Natural killer cell (primary cell): ENCODE measurements around the gene ACSBG1. TPM values are rescaled to one million over a fixed set of nuclear protein-coding genes. Genes with fewer than 3 reads are reported as not detected.

Experiments
- ATAC-seq, 3 donors: fragments of 150-1000 bp in 2 of 3; fragments of 200-7000 bp in 1 of 3; cut with Tn5 transposase; 1 replicate in 1 of 3; 2 replicates in 2 of 3; pipeline ENCODE4 v1.10.0; 2021; ENCODE audit warnings: mild to moderate bottlenecking in 2 of 3, moderate library complexity in 2 of 3
- DNase-seq, 2 donors: peaks; one replicate each; pipeline versions ENCODE4 v3.0.0 to v3.0.0-alpha.2; 2013 to 2021; ENCODE audit warnings: mixed read lengths in 1 of 2
- H3K27ac ChIP-seq: one replicate; pipeline ENCODE4 v1.5.1; 2013; ENCODE audit warnings: mild to moderate bottlenecking, low read length
- H3K27me3 ChIP-seq: one replicate; pipeline ENCODE4 v1.6.1; 2013; ENCODE audit warnings: low read length; ENCODE audit not compliant: control insufficient read depth, insufficient read depth
- H3K36me3 ChIP-seq: one replicate; pipeline ENCODE4 v1.6.1; 2013; ENCODE audit warnings: low read length; ENCODE audit not compliant: control insufficient read depth, insufficient read depth
- H3K4me1 ChIP-seq: one replicate; pipeline ENCODE4 v1.6.1; 2013; ENCODE audit warnings: low read length; ENCODE audit not compliant: control insufficient read depth, insufficient read depth
- H3K4me3 ChIP-seq: one replicate; pipeline ENCODE4 v1.5.1; 2013; ENCODE audit warnings: low read length
- H3K9me3 ChIP-seq: one replicate; pipeline ENCODE4 v1.6.1; 2013; ENCODE audit warnings: low read length; ENCODE audit not compliant: control insufficient read depth, insufficient read depth
- H3K27ac Mint-ChIP-seq, 2 donors: one replicate each; pipeline ENCODE4 v1.8.0; 2022; ENCODE audit warnings: mild to moderate bottlenecking in 2 of 2, mixed read lengths in 2 of 2, moderate library complexity in 1 of 2
- H3K27me3 Mint-ChIP-seq, 2 donors: one replicate each; pipeline ENCODE4 v1.8.0; 2022; ENCODE audit warnings: low read depth in 2 of 2, mixed read lengths in 2 of 2
- H3K36me3 Mint-ChIP-seq: one replicate; pipeline ENCODE4 v1.8.0; 2022; ENCODE audit warnings: mixed read lengths
- H3K4me1 Mint-ChIP-seq, 2 donors: one replicate each; pipeline ENCODE4 v1.8.0; 2022; ENCODE audit warnings: mixed read lengths in 2 of 2
- H3K4me3 Mint-ChIP-seq: one replicate; pipeline ENCODE4 v1.8.0; 2022; ENCODE audit warnings: mild to moderate bottlenecking, moderate library complexity, mixed read lengths
- H3K9me3 Mint-ChIP-seq, 2 donors: one replicate each; pipeline ENCODE4 v1.8.0; 2022; ENCODE audit warnings: mixed read lengths in 2 of 2
- WGBS: methylation state at CpG from one replicate; pipeline ENCODE4 v1.1.7; 2013; ENCODE audit warnings: missing lambda C conversion rate; ENCODE audit not compliant: insufficient coverage; 5-methylcytosine and 5-hydroxymethylcytosine counted together
- intact Hi-C: fragments of 100-400 bp; cut with micrococcal nuclease; formaldehyde crosslinking; loops from one replicate; pipeline ENCODE4 v1.14.2; 2022
- total RNA-seq, 4 donors: library from RNA; stranded (reverse); fragments of 120-200 nt in 1 of 4; gene quantifications; one replicate each; pipeline versions ENCODE4 v1.2.3 to v1.2.4, GENCODE V29; 2013 to 2022
- TF ChIP-seq, protein P1 (sequence below): fragments of 200-600 bp; IDR thresholded peaks from one replicate; pipeline ENCODE4 v1.8.0; 2022; ENCODE audit warnings: antibody characterized with exemption

The ACSBG1 gene
- total RNA-seq, 3 donors from 2014 or later (not counting 1 experiment from before 2014, with no cell fraction given) = 0.07 TPM; not detected in 2

DNA sequence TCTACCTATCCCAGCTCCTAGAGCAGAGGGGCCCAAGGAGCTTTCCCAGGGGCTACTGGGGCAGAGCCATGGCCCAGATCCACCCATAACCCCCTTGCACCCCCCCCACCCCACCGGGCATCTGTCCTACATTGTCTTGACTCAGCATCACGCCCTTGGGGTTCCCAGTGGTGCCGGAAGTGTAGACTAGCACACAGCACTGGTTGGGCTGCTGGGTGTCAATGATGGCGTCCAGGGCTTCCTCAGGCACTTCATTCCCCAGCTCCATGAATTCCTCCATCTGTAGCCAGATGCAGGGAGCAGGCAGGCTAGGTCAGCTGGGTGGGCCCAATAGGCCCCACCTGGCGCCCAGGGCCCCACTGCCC, 52.0 kb downstream of the ACSBG1 start:
- no peak overlapping the region for H3K4me3 ChIP-seq
- Mint-ChIP-seq H3K9me3 (no peaks in the 10 kb centered on the region), H3K36me3 (no peaks in the 10 kb centered on the region), H3K27ac (no peak overlapping the region), H3K4me1 (no peaks in the 10 kb centered on the region), H3K4me3 (no peak overlapping the region), H3K27me3 (peaks cover 4 to 6% of the 10 kb centered on the region in 2 donors)
- H3K27ac ChIP-seq = no peak overlapping the region
- DNase-seq (no peak), ATAC-seq (no peak)
- WGBS = 90% methylated on average over 5 of the region's 5 CpGs
- TF ChIP-seq, protein P1, sequence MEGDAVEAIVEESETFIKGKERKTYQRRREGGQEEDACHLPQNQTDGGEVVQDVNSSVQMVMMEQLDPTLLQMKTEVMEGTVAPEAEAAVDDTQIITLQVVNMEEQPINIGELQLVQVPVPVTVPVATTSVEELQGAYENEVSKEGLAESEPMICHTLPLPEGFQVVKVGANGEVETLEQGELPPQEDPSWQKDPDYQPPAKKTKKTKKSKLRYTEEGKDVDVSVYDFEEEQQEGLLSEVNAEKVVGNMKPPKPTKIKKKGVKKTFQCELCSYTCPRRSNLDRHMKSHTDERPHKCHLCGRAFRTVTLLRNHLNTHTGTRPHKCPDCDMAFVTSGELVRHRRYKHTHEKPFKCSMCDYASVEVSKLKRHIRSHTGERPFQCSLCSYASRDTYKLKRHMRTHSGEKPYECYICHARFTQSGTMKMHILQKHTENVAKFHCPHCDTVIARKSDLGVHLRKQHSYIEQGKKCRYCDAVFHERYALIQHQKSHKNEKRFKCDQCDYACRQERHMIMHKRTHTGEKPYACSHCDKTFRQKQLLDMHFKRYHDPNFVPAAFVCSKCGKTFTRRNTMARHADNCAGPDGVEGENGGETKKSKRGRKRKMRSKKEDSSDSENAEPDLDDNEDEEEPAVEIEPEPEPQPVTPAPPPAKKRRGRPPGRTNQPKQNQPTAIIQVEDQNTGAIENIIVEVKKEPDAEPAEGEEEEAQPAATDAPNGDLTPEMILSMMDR = no peak
- H3K9me3 ChIP-seq = no peaks in the 10 kb centered on the region
- no peaks in the 10 kb centered on the region for H3K27me3 ChIP-seq
- no peaks in the 10 kb centered on the region for H3K36me3 ChIP-seq
- intact Hi-C loops = no loop called here
- H3K4me1 ChIP-seq = no peaks in the 10 kb centered on the region

DNA sequence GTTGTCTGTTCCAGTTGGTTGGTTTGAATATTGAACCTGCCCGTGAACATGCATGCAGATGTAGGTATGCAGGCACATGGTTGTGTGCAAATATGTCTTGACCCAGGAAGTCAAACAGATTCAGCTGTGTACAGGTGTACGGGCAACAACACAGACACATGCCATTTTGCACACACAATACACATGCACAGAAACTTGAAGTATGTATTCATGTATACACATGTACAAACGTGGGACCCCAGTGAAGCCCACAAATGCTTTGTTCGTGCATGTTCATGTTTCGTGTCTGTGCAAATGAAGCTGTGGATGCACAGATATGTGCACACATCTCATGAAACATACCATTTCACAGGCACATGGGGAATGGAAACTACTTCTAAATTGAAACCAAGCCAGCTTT, 54.5 kb downstream of the ACSBG1 start:
- 91% methylated on average over 5 of the region's 5 CpGs for WGBS
- H3K36me3 Mint-ChIP-seq = no peaks in the 10 kb centered on the region
- Histone ChIP-seq H3K4me3 (no peak overlapping the region), H3K9me3 (no peaks in the 10 kb centered on the region), H3K4me1 (no peaks in the 10 kb centered on the region), H3K36me3 (no peaks in the 10 kb centered on the region), H3K27ac (no peak overlapping the region), H3K27me3 (no peaks in the 10 kb centered on the region)
- no peaks in the 10 kb centered on the region for H3K9me3 Mint-ChIP-seq
- H3K27ac Mint-ChIP-seq = no peak overlapping the region
- TF ChIP-seq, protein P1 = no peak
- H3K4me1 Mint-ChIP-seq = peaks cover under 1 to 5% of the 10 kb centered on the region in 2 donors
- intact Hi-C loops = no loop called here
- H3K4me3 Mint-ChIP-seq = no peak overlapping the region
- ATAC-seq (no peak), DNase-seq (no peak)
- peaks cover 0 to 2% of the 10 kb centered on the region in 2 donors for H3K27me3 Mint-ChIP-seq

DNA sequence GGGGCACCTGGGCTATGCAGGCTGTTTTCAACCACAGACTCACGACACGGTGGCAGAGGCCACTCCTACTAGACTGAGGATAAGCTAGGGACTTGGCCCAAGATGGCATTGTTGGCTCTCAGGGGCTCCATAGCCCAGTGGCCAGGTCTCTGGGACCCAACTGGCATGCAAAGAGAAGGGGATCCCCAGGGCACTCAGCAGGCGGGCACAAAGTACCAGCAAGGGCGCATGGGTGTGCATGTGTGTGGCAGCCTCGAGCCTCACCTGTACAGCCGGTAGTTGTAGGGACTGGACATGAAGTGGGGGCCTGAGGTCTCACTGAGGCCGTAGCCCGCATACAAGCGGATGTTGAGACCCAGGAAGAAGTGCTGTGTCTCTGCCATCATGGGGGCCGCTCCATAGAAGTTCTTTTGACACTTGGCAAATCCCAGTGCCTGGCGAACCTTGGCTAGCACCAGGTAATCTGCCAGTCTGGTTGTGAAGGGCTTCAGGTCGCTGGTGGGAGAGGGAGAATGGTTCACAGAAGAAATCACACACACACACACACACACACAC, 55.0 kb downstream of the ACSBG1 start:
- no peaks in the 10 kb centered on the region for H3K9me3 Mint-ChIP-seq
- no peaks in the 10 kb centered on the region for H3K9me3 ChIP-seq
- no peaks in the 10 kb centered on the region for H3K36me3 Mint-ChIP-seq
- no peak overlapping the region for H3K27ac ChIP-seq
- TF ChIP-seq, protein P1 = no peak
- no peaks in the 10 kb centered on the region for H3K36me3 ChIP-seq
- no peak overlapping the region for H3K27ac Mint-ChIP-seq
- no peak for ATAC-seq
- DNase-seq = no peak
- peaks cover 6 to 11% of the 10 kb centered on the region in 2 donors for H3K4me1 Mint-ChIP-seq
- H3K4me3 ChIP-seq = no peak overlapping the region
- intact Hi-C loops = no loop called here
- WGBS = 89% methylated on average over 10 of the region's 12 CpGs
- no peak overlapping the region for H3K4me3 Mint-ChIP-seq
- peaks cover 0 to 2% of the 10 kb centered on the region in 2 donors for H3K27me3 Mint-ChIP-seq
- no peaks in the 10 kb centered on the region for H3K27me3 ChIP-seq
- peaks cover 4% of the 10 kb centered on the region for H3K4me1 ChIP-seq

- H3K9me3 ChIP-seq = no peaks in the 10 kb centered on the region
- no peaks in the 10 kb centered on the region for H3K27me3 ChIP-seq
- no peak overlapping the region for H3K4me3 ChIP-seq
- no peaks in the 10 kb centered on the region for H3K36me3 Mint-ChIP-seq
- intact Hi-C loops = no loop called here
- WGBS = 90% methylated on average over 6 of the region's 6 CpGs
- ATAC-seq (no peak), DNase-seq (no peak)
- H3K9me3 Mint-ChIP-seq = no peaks in the 10 kb centered on the region
- TF ChIP-seq, protein P1 = no peak
- H3K4me1 ChIP-seq = peaks cover 15% of the 10 kb centered on the region
- H3K4me3 Mint-ChIP-seq = no peak overlapping the region
- H3K36me3 ChIP-seq = no peaks in the 10 kb centered on the region
- peaks cover 16 to 21% of the 10 kb centered on the region in 2 donors for H3K4me1 Mint-ChIP-seq
- H3K27ac Mint-ChIP-seq = no peak overlapping the region
- no peak overlapping the region for H3K27ac ChIP-seq
- H3K27me3 Mint-ChIP-seq = peaks cover 0 to 2% of the 10 kb centered on the region in 2 donors
These were observed 56.3 kb downstream of the ACSBG1 start for GRCh38 chr15:78178064-78178463.
